Stimulated activated CD4-positive, alpha-beta T cell treated with anti-CD3 and anti-CD28 coated beads, Interleukin-4, amount 100 ng/mL, for 48 hours (primary cell): Measurements from ENCODE around the gene IDI1.
"Not testable (repeated sequence)": the region's sequence is repeated elsewhere in the genome, so short reads cannot be mapped to it uniquely, and the experiment has no call there.

Experiments
- DNase-seq, 2 donors: peaks; one replicate each; pipeline ENCODE4 v3.0.0-alpha.2; 2020; ENCODE audit warnings: low read depth in 2 of 2

IDI1 gene

DNA sequence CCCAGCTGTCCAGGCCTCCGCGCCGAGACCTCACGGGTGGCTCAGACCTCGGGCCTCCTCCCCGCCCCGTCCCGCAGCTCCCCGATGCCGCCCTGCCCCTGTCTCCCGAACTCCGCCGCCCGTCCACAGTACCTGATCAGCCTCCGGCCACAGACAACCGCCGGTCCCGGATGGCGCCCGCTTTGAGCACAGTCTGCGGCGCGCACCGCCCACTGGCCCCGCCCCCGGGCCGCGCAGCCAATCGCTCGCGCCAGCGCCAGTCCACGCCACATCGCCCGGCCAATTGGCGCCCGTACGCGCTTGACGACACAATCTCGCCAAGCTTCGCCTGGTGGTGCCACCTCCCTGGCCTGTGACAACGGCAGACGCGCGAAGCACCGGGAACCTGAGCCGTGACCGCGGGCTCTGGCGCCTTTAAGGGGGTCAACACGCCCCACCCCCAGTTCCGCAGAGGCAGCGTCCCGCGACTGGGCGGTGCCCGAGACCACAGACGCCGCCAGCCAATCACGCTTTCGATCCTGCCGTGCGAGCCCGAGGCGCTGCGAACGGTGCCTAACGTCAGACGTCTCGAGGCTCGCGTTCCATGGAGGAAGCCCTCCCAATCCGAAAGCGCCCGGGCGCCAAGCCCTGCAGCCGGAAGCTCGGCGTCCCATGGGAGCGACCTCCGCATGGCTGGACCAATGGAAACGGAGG, at the start of gene IDI1:
TSS of gene IDI1 (minus strand) at position 388 of the 693 bp plus-strand sequence. CDS start at position 272, 116 bp downstream.
- peak; percentile 92 to 93 for DNase-seq

DNA sequence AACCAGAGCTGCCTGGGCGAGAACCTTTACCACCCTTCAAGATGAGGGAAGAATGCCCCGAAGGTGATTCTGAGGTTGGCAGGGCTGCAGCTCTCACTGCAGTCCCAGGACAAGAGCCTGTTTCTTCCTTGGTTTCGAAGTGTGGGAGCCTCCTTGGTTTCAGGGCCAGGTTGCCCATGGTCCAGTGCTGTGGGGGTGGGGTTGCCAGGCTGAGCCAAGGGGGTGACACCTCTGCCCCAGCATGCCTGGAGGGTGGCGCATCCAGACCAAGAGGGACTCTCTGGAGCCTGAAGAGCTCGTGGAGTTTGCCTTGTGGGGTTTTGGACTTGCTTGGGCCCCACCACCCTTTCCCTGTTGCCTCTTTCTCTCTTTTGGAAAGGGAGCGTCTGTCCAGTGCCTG, 48.5 kb upstream of the IDI1 start:
- DNase-seq, result no peak

DNA sequence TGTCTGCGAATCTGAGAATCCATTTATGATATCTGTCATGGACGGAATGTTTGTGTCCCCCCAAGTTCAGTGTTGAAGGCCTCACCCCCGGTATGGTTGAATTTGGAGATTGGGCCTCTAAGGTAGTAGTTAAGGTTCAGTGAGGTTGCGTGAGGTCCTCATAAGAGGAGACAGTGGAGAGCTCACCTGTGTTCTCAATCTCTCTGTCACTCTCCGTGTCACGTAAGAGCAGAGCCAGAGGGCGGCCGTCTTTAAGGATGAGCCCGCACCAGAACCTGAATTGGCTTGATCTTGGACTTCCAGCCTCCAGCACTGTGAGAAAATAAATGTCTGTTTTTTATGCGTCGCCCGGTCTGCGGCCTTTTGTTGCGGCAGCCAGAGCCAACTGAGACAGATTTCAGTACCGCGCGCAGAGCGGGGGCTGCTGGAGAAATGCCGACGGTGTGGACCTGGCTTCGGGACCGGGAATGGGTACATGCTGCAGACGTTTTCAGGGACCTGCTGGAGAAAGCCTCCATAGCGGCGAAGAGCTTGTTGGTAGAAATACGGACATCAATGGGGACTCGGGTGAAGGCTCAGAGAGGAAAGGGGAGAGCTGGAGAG, 47.5 kb upstream of the IDI1 start:
- no peak for DNase-seq

DNA sequence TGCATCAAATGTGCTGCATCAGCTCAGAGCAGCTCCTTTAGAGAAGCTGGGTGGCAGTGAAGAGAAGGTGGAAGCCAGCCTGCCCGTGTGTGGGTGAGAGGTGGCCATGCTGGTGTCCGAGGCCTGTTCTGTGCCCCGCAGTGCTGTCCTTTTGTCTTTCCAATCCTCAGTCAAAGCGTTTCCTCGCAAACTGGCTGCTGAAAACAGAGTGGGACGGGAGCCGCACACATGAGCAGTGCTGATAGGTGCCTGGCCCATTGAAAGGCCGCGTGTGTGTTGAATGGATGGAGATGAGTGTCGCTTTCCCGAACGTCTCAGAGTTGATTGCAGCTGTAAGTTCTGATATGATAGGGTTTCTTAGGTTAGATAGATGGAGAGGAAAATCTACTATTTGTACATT, 46.6 kb upstream of the IDI1 start:
- no peak for DNase-seq

DNA sequence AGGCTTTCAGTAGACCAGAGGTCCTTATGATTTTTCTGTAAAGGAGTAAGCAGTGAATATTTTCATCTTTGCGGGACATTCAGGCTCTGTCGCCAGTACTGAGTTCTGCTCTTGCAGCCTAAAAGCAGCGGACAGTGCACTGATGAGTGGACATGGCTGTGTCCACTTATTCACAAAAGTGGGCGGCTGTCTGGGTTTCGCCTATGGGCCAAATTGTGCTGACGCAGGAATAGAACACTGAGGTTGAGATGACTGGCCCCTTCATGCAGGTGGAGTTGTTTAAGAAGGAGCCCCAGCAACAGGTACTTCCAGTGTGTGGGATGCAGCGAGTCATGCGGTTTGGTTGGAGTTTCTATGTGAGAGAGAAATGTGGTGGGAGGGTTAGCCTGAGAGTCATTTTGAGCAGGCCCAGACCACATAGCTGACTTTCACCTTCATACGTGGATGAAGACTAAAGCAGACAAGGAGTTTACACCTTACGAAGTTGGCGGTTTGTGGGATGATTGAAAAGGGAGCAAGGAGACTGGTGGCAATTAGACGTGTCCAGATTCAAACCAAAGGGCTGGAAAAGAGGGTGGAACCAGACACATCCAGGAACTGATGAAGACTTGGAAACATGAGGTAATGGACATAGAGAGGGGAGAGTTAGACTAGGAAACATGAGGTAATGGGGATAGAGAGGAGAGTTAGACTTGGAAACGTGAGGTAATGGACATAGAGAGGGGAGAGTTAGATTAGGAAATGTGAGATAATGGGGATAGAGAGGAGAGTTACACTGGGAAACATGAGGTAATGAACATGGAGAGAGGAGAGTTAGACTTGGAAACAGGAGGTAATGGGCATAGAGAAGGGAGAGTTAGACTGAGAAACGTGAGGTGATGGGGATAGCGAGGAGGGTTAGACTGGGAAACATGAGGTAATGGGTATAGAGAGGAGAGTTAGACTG, 45.5 kb upstream of the IDI1 start:
- peak; percentile 62 to 75 for DNase-seq

DNA sequence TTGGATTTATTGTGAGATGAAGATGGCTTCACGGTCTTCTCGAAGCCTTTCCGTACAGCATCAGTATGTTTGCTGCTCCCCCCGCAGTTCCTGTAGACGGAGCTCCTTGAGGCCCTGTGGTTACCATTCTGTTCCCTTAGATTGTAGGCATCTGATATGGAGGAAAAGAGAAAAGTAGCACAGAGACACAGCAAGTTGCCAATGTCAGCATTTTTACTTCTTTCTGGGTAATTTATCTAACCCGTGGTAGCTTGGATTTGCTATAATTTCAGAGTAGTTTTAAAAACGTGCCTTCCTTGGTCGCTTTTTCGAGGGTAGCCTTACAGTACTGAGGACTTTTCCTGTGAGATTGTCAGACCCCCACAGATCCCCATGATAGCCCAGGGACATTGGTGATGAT, 44.8 kb upstream of the IDI1 start:
- no peak for DNase-seq

DNA sequence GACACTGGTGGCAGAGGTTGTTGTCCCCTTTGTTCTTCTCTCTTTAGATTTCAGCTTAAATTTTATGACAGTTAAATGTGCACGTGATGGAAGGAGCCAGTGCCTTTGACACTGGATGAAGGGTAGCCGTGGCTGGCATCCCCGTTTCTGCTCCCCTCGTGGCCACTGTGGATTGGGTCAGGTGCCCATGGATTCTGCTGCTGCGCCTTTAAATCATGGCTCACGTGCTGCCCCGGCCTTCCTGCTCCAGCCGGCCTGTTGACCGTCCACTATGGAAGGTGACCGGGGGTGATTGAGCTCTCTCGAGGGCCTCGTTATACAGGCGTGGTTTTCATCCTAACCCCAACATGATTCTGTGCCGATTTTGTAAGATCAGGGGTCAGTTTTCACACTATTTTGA, 41.8 kb upstream of the IDI1 start:
- DNase-seq, result no peak

DNA sequence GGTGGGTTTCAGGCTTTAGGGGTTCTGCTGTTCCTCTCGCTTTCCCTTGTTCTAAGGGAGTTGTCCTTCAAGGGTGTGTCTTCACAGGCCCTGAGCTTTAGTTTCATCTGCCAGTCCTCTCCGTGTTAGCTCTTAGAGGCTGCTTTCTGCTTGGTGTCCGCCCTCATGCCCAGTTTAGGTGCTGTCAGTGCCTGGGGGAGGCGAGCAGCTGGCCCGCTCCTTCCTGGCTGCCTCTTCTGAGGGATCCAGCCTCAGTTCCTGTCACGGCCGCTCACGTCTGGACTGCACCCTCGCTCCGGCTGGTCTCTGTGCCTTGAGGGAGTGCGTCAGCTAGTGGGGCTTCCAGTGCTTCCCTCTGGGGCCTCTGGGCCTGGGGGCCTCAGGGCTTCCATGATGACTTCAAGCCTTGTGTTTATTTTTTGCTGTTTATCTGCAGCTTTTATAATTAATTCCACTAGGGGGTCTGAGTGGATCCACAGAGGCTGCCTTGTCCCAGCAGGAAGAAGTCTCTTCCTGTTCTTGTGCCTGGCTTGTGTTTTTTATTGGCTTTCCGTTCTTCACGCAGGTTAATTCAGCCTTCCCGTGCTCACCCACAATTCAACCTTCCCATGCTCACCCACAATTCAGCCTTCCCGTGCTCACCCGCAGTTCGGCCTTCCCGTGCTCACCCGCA, 40.2 kb upstream of the IDI1 start:
- DNase-seq, result no peak

DNA sequence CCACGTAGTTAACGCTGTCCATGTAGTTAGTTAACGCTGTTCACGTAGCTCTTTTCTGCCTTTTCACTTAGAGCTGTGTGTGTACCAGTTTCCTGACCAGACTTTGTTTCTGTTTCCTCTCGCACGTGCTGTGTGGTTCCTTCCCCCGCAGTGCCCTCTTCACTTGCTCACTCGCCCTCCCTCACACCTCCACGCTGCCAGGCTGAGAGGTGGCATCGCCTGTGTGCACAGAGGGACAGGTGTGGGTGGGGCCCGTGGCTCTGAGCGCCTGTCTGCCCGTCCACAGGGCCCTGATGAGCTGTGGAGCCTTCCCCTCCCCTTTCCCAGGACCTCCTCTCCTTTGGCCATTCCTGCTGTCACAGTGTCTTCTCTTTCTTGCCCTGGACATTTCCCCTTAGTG, 37.9 kb upstream of the IDI1 start:
- DNase-seq, result no peak

DNA sequence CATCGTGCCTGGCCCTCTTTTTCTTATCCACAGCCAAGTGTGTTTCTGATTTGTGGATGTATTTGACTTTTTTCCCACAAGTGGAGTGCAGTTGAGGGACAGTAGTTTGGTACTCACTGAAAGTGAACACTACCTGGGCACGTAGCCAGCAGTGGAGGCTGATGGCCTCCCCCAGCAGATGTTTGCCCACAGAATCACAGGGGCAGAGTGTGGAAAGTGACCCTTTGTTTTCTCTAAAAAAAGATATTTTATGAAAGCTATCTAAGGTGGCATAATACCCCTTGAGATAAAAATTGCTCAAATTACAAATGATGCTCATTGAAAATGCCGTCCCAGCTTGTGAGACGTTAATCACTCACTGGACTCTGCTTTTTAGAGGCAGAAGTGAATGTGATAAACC, 36.3 kb upstream of the IDI1 start:
- DNase-seq, result no peak

DNA sequence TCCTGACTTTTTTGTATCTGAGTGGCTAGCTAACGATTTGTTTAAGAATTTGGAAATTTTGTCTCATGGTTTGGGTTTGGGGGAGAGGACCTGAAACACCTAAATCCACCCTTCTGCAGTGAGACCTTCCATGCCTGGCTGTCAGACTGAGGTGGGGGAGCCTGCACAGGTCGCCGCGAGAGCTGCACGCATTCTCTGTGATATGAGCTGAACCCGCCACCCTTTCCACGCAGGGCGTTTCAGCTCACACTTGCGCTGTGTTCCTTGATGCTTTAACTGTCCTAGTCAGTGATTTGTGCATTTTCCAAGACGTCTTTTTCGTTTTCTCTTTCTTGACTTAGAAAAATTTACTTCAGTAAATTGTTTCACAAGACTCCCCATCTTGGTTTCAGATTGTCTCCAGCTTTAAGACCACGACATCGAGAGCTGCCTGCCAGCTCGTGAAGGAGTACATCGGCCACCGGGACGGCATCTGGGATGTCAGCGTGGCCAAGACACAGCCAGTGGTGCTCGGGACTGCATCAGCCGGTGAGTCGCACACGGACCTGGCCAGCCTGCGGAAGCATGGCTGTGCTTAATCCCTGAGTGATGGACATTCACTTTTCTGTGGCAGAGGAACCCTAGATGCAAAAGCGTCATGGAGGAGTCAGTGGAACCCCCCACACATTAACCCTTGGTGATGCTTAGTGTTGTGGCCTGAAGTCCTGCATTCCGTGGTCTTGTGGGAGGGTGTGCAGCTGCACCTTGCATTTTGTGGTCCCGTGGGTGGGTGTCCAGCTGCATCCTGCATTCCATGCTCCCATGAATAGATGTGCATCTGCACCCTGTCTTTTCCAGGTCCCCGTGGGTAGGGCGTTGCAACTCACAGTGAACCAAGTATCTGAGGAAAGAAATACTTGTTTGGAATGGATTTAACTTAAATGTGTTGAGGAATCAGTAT, 35.4 kb upstream of the IDI1 start:
- DNase-seq, result no peak

DNA sequence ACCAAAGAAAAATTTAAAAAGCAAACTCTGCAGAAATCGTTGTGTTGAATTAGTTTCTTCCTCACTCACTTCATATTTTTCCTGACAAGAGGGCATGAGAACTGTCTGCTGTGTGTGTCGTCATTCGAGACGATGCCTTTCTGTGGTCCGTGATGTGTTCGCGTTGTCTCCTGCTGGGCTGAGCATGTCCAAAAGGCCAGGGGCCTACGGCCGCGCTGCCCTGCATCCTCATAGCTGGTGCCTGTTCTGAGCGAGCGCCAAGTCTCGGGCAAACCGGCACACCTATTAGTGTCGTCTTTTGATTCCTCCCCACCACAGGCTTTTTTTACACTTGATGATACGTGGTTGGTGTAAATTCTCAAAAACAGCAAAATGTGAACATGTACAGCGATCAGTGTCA, 34.7 kb upstream of the IDI1 start:
- no peak for DNase-seq

DNA sequence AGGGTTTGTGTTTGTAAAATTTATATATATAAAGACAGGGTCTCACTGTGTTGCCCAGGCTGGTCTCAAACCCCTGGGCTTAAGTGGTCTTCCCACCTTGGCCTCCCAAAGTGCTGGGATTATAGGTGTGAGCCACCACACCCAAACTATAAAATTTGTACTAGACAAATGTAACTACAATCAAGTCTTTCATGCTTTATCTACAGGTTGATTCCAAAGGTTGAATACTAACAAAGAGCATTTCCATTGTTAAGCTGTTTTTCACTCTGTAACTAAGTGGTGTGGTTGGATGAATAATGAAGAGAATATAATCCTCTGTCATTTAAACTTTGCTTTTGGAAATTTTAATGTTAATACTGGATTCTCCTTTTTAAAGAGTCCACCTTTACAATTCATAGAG, 29.7 kb upstream of the IDI1 start:
- DNase-seq, result no peak

DNA sequence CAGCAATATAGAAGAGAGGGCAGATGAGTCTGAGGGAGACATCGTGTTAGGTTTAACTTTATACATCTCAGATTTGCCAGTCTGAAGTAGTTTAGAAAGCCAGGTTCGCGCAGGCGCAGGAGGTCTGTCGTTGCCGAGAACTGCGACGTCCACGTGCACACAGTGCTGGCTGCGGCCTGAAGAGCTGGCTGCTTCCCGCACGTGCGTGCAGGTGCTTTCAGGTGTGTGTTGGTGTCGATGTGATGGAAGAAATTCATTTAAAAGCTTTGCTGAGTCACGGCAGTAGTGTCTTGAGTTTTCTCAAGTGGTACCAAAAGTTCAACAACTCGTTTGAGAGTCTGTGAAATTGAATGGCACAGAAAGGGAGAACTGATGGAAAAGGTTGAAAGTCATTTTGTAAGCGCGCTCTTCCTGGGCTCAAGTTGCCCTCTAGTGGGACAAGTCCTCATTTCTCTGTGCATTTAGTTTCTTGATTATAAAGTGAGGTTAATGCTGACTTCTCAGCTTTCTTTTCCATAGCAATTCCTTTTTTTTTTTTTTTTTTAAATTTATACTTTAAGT, 25.9 kb upstream of the IDI1 start:
- no peak for DNase-seq

DNA sequence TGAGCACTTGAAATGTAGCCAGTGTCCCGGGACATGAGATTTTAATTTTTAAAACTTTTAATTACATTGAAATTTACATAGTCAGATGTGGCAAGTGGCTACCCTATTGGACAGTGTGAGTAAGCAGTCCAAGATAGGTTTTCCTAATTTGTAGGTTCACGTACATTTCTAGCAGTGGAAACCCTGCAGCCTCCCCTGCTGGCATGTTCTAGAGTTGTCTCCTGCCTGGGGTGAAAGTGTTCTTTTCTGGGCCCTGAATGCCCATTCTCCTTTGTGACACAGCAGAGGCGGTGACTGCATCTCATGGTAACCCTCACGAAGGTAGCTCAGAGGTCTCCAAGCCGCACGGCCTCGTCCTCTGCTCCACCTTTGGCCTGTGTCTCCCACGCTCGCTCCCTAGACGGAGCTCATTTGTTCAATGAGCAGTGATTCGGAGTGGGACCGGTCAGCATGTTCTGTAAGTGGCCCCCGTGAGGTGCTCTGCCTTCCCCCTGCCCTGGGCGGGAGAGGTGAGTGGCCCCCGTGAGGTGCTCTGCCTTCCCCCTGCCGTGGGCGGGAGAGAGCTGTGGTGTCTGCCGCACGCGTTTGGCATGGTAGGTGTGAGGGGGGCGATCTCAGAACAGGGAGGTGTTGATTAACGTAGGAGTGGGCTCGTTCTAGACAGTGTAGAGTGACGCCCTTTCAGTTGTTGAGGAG, 25.3 kb upstream of the IDI1 start:
- no peak for DNase-seq

DNA sequence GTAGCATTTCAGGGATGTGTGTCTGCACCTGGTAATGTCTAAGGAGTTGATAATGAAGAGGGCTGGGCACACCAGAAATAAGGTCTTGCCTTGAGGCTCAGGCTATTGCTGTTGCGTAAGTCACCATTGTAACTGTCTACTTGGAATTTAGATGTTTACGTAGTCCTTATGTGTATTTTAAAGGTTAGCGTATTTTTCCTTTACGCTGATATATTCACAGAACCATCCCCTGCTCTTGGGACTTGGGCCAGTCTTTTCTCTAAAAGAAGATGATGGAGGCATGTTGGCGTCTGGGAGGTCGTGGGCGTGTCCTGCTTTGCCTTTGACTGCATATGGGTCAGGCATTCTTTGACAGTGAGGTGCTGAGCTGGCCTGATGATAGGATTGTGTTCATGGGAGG, 22.0 kb upstream of the IDI1 start:
- no peak for DNase-seq

DNA sequence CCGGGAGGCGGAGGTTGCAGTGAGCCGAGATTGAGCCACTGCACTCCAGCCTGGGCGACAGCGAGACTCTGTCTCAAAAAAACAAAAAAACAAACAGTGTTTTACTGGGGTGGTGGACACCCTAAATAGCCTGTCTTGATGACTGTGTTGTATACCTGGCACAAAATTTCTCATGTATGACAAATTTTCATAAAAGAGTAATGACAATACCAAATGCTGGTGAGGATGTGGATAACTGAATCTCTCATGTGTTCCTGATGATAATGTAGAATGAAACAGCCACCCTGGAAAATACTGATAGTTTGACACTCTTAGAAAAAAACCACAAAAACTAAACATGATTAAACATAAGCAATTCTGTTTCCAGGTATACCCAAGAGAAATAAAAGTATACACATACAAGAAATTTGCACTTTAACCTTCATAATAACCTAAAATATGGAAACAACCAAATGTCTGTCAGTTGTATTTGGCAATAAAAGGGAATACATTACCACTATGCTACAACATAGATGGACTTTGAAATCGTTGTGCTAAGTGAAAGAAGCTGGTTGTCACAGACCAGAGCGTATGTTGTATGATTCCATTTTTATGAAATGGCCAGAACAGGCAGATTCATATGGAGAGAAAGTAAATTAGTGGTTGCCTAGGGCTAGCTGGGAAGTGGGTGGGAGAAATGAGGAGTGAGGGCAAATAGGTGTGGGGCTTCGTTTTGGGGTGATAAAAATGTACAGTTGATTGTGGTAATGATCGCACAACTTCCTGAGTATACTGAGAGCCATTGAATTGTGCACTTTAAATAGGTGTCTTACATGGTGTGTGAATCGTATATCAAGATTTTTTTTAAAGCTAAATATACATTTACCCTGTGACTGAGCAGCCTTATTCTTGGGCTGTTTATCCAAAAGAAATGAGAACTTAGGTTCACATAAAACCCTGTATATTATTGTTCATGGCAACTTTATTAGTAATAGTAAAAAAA, 19.8 kb upstream of the IDI1 start:
- DNase-seq, result no peak

DNA sequence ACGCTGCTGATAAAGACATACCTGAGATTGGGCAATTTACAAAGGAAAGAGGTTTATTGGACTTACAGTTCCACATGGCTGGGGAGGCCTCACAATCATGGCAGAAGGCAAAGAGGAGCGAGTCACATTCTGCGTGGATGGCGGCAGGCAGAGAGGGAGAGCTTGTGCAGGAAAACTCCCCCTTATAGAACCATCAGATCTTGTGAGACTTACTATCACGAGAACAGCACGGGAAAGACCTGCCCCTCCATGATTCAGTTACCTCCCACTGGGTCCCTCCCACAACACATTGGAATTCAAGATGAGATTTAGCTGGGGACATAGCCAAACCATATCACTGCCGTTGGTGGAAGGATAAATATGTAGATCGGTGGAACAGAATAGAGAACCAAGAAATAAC, 17.8 kb upstream of the IDI1 start:
- DNase-seq, result not testable (repeated sequence)

DNA sequence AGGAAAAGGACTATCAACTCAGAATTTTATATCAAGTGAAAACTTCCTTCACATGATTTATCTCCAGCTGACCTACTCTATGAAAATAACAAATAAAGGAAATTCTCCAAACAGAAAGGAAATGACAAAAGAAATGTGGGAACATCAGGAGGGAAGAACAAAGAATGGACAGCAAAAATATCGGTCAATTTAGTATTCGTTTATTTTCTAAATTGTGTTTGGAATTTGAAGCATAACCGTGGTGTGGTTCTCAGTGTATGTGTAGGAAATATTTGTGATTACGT, 16.0 kb upstream of the IDI1 start:
- DNase-seq, result no peak
